ENCODE measurements around the gene KRT17.
"Not testable (repeated sequence)": the region's sequence is repeated elsewhere in the genome, so short reads cannot be mapped to it uniquely, and the experiment has no call there.

Gene KRT17

GRCh38 chr17:41653892-41654677 lies 29.7 kb upstream of the KRT17 start:
- DNase-seq (ENCODE audit: low read depth) = no peak

- no peak for DNase-seq (ENCODE audit: low read depth)
These were observed 29.0 kb upstream of the KRT17 start for GRCh38 chr17:41653421-41653820.

- DNase-seq (ENCODE audit: low read depth) = no peak
These were observed 28.1 kb upstream of the KRT17 start for GRCh38 chr17:41652461-41652970.

GRCh38 chr17:41651625-41652460 lies 27.5 kb upstream of the KRT17 start:
- DNase-seq (ENCODE audit: low read depth) = no peak

GRCh38 chr17:41650794-41651624 lies 26.6 kb upstream of the KRT17 start:
- no peak for DNase-seq (ENCODE audit: low read depth)

- no peak for DNase-seq (ENCODE audit: low read depth)
These were observed 25.6 kb upstream of the KRT17 start for GRCh38 chr17:41649923-41650519.

- DNase-seq (ENCODE audit: low read depth) = no peak
These were observed 24.2 kb upstream of the KRT17 start for GRCh38 chr17:41648411-41649195.

- no peak for DNase-seq (ENCODE audit: low read depth)
These were observed 23.6 kb upstream of the KRT17 start for GRCh38 chr17:41647940-41648410.

GRCh38 chr17:41647038-41647813 lies 22.9 kb upstream of the KRT17 start:
- no peak for DNase-seq (ENCODE audit: low read depth)

GRCh38 chr17:41642252-41643156 lies 18.1 kb upstream of the KRT17 start:
- DNase-seq (ENCODE audit: low read depth) = no peak

GRCh38 chr17:41640596-41640995 lies 16.2 kb upstream of the KRT17 start:
- DNase-seq (ENCODE audit: low read depth) = not testable (repeated sequence)

GRCh38 chr17:41639492-41640473 lies 15.4 kb upstream of the KRT17 start:
- no peak for DNase-seq (ENCODE audit: low read depth)

GRCh38 chr17:41638941-41639340 lies 14.6 kb upstream of the KRT17 start:
- no peak for DNase-seq (ENCODE audit: low read depth)

- DNase-seq (ENCODE audit: low read depth) = no peak
These were observed 13.8 kb upstream of the KRT17 start for GRCh38 chr17:41638194-41638593.

GRCh38 chr17:41636652-41637051 lies 12.3 kb upstream of the KRT17 start:
- no peak for DNase-seq (ENCODE audit: low read depth)

- DNase-seq (ENCODE audit: low read depth) = no peak
These were observed 11.0 kb upstream of the KRT17 start for GRCh38 chr17:41635121-41636097.

All from non-pigmented ciliary epithelial cell (primary cell).